Activated CD8-positive, alpha-beta memory T cell treated with anti-CD3 and anti-CD28 coated beads for 48 hours (primary cell): ENCODE data around the gene MYH14.

ENCODE experiments used
- DNase-seq, 3 experiments: peaks; one replicate each; pipeline ENCODE4 v3.0.0-alpha.2; 2020; ENCODE audit warnings: low read depth in 2 of 3, low spot score in 2 of 3

The MYH14 gene

GRCh38 chr19:50192463-50193211 is 10.8 kb upstream of the MYH14 start:
- no peak for DNase-seq

GRCh38 chr19:50195224-50195623 is 8.2 kb upstream of the MYH14 start:
- DNase-seq = no peak

GRCh38 chr19:50196322-50196932 is 7.0 kb upstream of the MYH14 start:
- DNase-seq = no peak

GRCh38 chr19:50197348-50197747 is 6.1 kb upstream of the MYH14 start:
- no peak for DNase-seq

GRCh38 chr19:50198431-50199258 is 4.8 kb upstream of the MYH14 start:
- DNase-seq = no peak

GRCh38 chr19:50199259-50199555 is 4.2 kb upstream of the MYH14 start:
- DNase-seq = no peak

GRCh38 chr19:50202386-50202785 is 1.0 kb upstream of the MYH14 start:
- no peak for DNase-seq

GRCh38 chr19:50202962-50203280 is 501 bp upstream of the MYH14 start:
- no peak for DNase-seq

- DNase-seq = no peak
These were observed 633 bp downstream of the MYH14 start for GRCh38 chr19:50204081-50204428.

GRCh38 chr19:50204811-50205675 is 1.6 kb downstream of the MYH14 start:
- DNase-seq = no peak

GRCh38 chr19:50205681-50206138 is 2.3 kb downstream of the MYH14 start:
- no peak for DNase-seq

GRCh38 chr19:50206191-50206590 is 2.8 kb downstream of the MYH14 start:
- no peak for DNase-seq

- no peak for DNase-seq
These were observed 4.3 kb downstream of the MYH14 start for GRCh38 chr19:50207730-50208129.

GRCh38 chr19:50209131-50209530 is 5.7 kb downstream of the MYH14 start:
- DNase-seq = no peak

- DNase-seq = no peak
These were observed 7.0 kb downstream of the MYH14 start for GRCh38 chr19:50210425-50210824.

- no peak for DNase-seq
These were observed 10.5 kb downstream of the MYH14 start for GRCh38 chr19:50213925-50214324.

GRCh38 chr19:50214699-50215543 is 11.5 kb downstream of the MYH14 start:
- no peak for DNase-seq

- no peak for DNase-seq
These were observed 12.4 kb downstream of the MYH14 start for GRCh38 chr19:50215820-50216219.

- no peak for DNase-seq
These were observed 17.7 kb downstream of the MYH14 start for GRCh38 chr19:50221087-50221486.

- DNase-seq = no peak
These were observed 19.4 kb downstream of the MYH14 start for GRCh38 chr19:50222691-50223438.
